HepG2 (cell line): ENCODE measurements around the gene NPIPB6.
"Not testable (repeated sequence)": the region's sequence is repeated elsewhere in the genome, so short reads cannot be mapped to it uniquely, and the experiment has no call there.

Experiments used
- CTCF ChIP-seq: sonication (generic); formaldehyde crosslinking; IDR thresholded peaks from 2 replicates; pipeline ENCODE4 v1.5.0; 2020; ENCODE audit warnings: mild to moderate bottlenecking, missing genetic modification reagents, moderate library complexity
- FOXA1 ChIP-seq, 2 experiments: fragments of 450-650 bp in 1 of 2; sonication (generic) in 1 of 2; formaldehyde crosslinking in 1 of 2; IDR thresholded peaks; 2 replicates each; pipeline versions ENCODE4 v1.4.0 to v1.6.1; 2016 to 2020; ENCODE audit warnings: missing genetic modification reagents in 1 of 2
- MTA3 ChIP-seq: sonication (generic); formaldehyde crosslinking; IDR thresholded peaks from 2 replicates; pipeline ENCODE4 v1.4.0; 2020; ENCODE audit warnings: missing genetic modification reagents
- MYC ChIP-seq: sonication (generic); formaldehyde crosslinking; IDR thresholded peaks from 2 replicates; pipeline ENCODE4 v1.9.0; 2021; ENCODE audit warnings: missing genetic modification reagents, borderline replicate concordance
- NCOA1 ChIP-seq: sonication (generic); formaldehyde crosslinking; IDR thresholded peaks from 2 replicates; pipeline ENCODE4 v1.9.0; 2021; ENCODE audit warnings: missing genetic modification reagents
- POLR2A ChIP-seq, 2 experiments: IDR thresholded peaks; 2 replicates each; pipeline ENCODE4 v1.6.1; 2011; ENCODE audit warnings: low read depth in 2 of 2, low read length in 2 of 2, mild to moderate bottlenecking in 1 of 2, moderate library complexity in 1 of 2; ENCODE audit not compliant: insufficient read depth in 1 of 2
- PREB ChIP-seq: sonication (generic); formaldehyde crosslinking; IDR thresholded peaks from 2 replicates; pipeline ENCODE4 v1.4.0; 2020; ENCODE audit warnings: missing genetic modification reagents
- RFX5 ChIP-seq: IDR thresholded peaks from 2 replicates; pipeline ENCODE4 v1.6.1; 2011; ENCODE audit warnings: low read depth, low read length, improper control_type of control experiment
- SKIL ChIP-seq: sonication (generic); formaldehyde crosslinking; IDR thresholded peaks from 2 replicates; pipeline ENCODE4 v1.8.0; 2022; ENCODE audit warnings: missing genetic modification reagents, mild to moderate bottlenecking, moderate library complexity, borderline replicate concordance
- SRSF4 ChIP-seq: fragments of 200-400 bp; formaldehyde crosslinking; IDR thresholded peaks from one replicate; pipeline ENCODE4 v1.6.1; 2018; ENCODE audit warnings: mild to moderate bottlenecking, low read depth, low read length, moderate library complexity; ENCODE audit not compliant: poor library complexity, severe bottlenecking
- ZBTB43 ChIP-seq: sonication (generic); formaldehyde crosslinking; conservative IDR thresholded peaks from 2 replicates; pipeline ENCODE4 v1.4.0; 2020; ENCODE audit warnings: missing genetic modification reagents
- ZNF563 ChIP-seq: sonication (generic); formaldehyde crosslinking; IDR thresholded peaks from 2 replicates; pipeline ENCODE4 v1.8.0; 2022; ENCODE audit warnings: mild to moderate bottlenecking, moderate library complexity, missing genetic modification reagents

- TF ChIP-seq NCOA1 (CRISPR knock-in tag); MYC (CRISPR knock-in tag); ZBTB43 (CRISPR knock-in tag); SKIL (CRISPR knock-in tag); CTCF (CRISPR knock-in tag); MTA3; FOXA1 (IDR thresholded peaks at IDR 0.05); FOXA1 (CRISPR knock-in tag; IDR thresholded peaks at IDR 0.05); PREB (CRISPR knock-in tag); POLR2A (IDR thresholded peaks at IDR 0.05; ENCODE audit: insufficient read depth in 1 of 2, low read depth in 2 of 2, low read length in 2 of 2); RFX5; ZNF563; SRSF4: not testable (repeated sequence)
Observed at GRCh38 chr16:28392054-28392453, 28.7 kb upstream of the NPIPB6 start.
